Neutrophil (primary cell): ENCODE data around the gene CACNA1F.
A peak's percentile ranks its signal among the peaks of the same experiment; 100 is the strongest.

Source experiments
- H3K27ac ChIP-seq: fragments of 200-600 bp; sonication (generic); 2 replicates; pipeline ENCODE4 v1.5.1; 2016; ENCODE audit warnings: mild to moderate bottlenecking, moderate library complexity
- H3K27me3 ChIP-seq: fragments of 200-600 bp; sonication (generic); 2 replicates; pipeline ENCODE4 v1.6.0; 2016; ENCODE audit warnings: mild to moderate bottlenecking
- H3K36me3 ChIP-seq: fragments of 200-600 bp; sonication (generic); 2 replicates; pipeline ENCODE4 v1.5.1; 2017
- H3K4me1 ChIP-seq, 2 experiments: fragments of 200-600 bp in 1 of 2; sonication (generic) in 1 of 2; 1 replicate in 1 of 2; 2 replicates in 1 of 2; pipeline versions ENCODE4 v1.5.1 to v1.6.1; 2013 to 2016; ENCODE audit warnings: low read depth in 1 of 2, low read length in 1 of 2, mild to moderate bottlenecking in 1 of 2, moderate library complexity in 1 of 2; ENCODE audit not compliant: control insufficient read depth in 1 of 2, insufficient read depth in 1 of 2
- H3K4me3 ChIP-seq, 2 experiments: fragments of 200-600 bp in 1 of 2; sonication (generic) in 1 of 2; 1 replicate in 1 of 2; 2 replicates in 1 of 2; pipeline ENCODE4 v1.5.1; 2013 to 2016; ENCODE audit warnings: low read depth in 1 of 2, low read length in 1 of 2, mild to moderate bottlenecking in 1 of 2, moderate library complexity in 1 of 2
- H3K9me3 ChIP-seq: fragments of 200-600 bp; sonication (generic); 2 replicates; pipeline ENCODE4 v1.5.1; 2016
- CTCF ChIP-seq: fragments of 200-600 bp; sonication (generic); IDR thresholded peaks from 2 replicates; pipeline ENCODE4 v1.5.1; 2016; ENCODE audit warnings: antibody characterized with exemption

The CACNA1F gene

GRCh38 chrX:49192722-49193328 lies 40.3 kb downstream of the CACNA1F start:
- Histone ChIP-seq H3K9me3 (no peaks in the 10 kb centered on the region), H3K27ac (no peak overlapping the region), H3K27me3 (peaks cover 4% of the 10 kb centered on the region), H3K4me1 (peaks cover 20 to 29% of the 10 kb centered on the region in 2 experiments), H3K36me3 (no peaks in the 10 kb centered on the region), H3K4me3 (no peak overlapping the region)
- peak; percentile 48 for TF ChIP-seq CTCF

- peaks cover 21 to 31% of the 10 kb centered on the region in 2 experiments for H3K4me1 ChIP-seq
- peak overlapping the region; percentile 71 to 72 for H3K4me3 ChIP-seq
- H3K27ac ChIP-seq = peak overlapping the region; percentile 90
- H3K36me3 ChIP-seq = no peaks in the 10 kb centered on the region
- TF ChIP-seq CTCF = no peak
- no peaks in the 10 kb centered on the region for H3K9me3 ChIP-seq
- no peaks in the 10 kb centered on the region for H3K27me3 ChIP-seq
These were observed 41.5 kb downstream of the CACNA1F start for GRCh38 chrX:49191574-49192011.

GRCh38 chrX:49190821-49191573 lies 42.1 kb downstream of the CACNA1F start:
- peak; percentile 41 for TF ChIP-seq CTCF
- no peaks in the 10 kb centered on the region for H3K27me3 ChIP-seq
- H3K4me1 ChIP-seq = peaks cover 27 to 35% of the 10 kb centered on the region in 2 experiments
- no peaks in the 10 kb centered on the region for H3K9me3 ChIP-seq
- H3K27ac ChIP-seq = peak overlapping the region; percentile 90
- peak overlapping the region; percentile 71 to 72 for H3K4me3 ChIP-seq
- no peaks in the 10 kb centered on the region for H3K36me3 ChIP-seq

- H3K4me3 ChIP-seq = no peak overlapping the region
- H3K4me1 ChIP-seq = peaks cover 37 to 49% of the 10 kb centered on the region in 2 experiments
- no peaks in the 10 kb centered on the region for H3K36me3 ChIP-seq
- H3K27ac ChIP-seq = peak overlapping the region; percentile 90
- no peak for TF ChIP-seq CTCF
- H3K27me3 ChIP-seq = no peaks in the 10 kb centered on the region
- no peaks in the 10 kb centered on the region for H3K9me3 ChIP-seq
These were observed 43.5 kb downstream of the CACNA1F start for GRCh38 chrX:49189606-49190005.

- H3K4me1 ChIP-seq = peaks cover 43 to 51% of the 10 kb centered on the region in 2 experiments
- H3K9me3 ChIP-seq = no peaks in the 10 kb centered on the region
- no peaks in the 10 kb centered on the region for H3K27me3 ChIP-seq
- no peak overlapping the region for H3K4me3 ChIP-seq
- peak overlapping the region; percentile 90 for H3K27ac ChIP-seq
- TF ChIP-seq CTCF = no peak
- no peaks in the 10 kb centered on the region for H3K36me3 ChIP-seq
These were observed 44.6 kb downstream of the CACNA1F start for GRCh38 chrX:49188468-49189076.
